ENCODE results near the gene MRPL18.

MRPL18 gene

DNA sequence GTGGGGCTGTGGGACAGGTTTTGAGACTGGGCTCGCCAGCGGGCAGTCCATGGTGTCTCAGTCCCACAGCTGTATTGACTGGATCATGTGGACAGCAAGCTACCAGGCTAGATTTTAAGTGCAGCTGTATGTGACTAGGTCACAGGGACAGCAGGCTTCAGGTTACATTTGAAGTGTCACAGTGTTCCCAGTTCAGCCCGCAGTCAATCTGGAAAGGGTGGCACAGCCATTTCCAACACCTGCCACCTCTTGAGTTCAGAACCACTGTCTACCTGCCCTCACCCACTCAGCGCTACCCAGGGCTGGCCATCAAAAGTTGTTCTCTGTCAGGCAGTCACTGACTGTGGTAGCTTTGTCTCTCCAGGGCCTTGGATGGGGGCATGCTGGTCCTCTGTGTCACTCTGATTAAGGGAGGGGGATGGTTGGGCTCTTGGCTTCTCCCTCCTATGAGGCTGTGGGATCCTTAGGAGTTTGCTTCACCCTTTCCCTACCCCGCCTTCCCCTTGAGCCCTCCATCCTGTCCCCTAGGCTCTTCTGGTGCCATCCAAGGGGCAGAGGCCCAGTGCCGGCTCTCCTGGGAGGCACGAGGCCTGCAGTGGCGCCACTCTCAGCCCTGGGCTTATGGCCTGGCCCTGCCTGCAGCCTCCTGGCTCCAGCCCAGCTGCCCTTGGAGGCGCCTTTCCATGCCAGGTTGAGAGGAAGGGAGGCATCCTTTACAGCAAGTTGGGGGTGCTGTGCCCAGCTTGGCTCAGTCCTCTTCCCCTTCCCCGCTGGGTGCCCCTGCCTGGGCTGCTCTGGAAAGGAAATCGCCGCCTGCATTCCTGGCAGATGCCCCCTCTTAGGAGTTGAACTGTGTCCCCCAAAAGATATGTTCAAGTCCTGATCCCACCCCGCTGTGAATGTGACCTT, 54.7 kb downstream of the MRPL18 start:
- DNase-seq: no peak

All from activated CD8-positive, alpha-beta memory T cell treated with anti-CD3 and anti-CD28 coated beads for 24 hours (primary cell).